HG03064 (cell line): ENCODE data around the gene RALGPS2.
"Not testable (repeated sequence)": the region's sequence is repeated elsewhere in the genome, so short reads cannot be mapped to it uniquely, and the experiment has no call there.

Experiments used
- ATAC-seq: cut with Tn5 transposase; IDR thresholded peaks from one replicate; pipeline ENCODE4 v1.9.1; 2021; ENCODE audit warnings: low read depth; ENCODE audit not compliant: unreplicated experiment

RALGPS2 gene

DNA sequence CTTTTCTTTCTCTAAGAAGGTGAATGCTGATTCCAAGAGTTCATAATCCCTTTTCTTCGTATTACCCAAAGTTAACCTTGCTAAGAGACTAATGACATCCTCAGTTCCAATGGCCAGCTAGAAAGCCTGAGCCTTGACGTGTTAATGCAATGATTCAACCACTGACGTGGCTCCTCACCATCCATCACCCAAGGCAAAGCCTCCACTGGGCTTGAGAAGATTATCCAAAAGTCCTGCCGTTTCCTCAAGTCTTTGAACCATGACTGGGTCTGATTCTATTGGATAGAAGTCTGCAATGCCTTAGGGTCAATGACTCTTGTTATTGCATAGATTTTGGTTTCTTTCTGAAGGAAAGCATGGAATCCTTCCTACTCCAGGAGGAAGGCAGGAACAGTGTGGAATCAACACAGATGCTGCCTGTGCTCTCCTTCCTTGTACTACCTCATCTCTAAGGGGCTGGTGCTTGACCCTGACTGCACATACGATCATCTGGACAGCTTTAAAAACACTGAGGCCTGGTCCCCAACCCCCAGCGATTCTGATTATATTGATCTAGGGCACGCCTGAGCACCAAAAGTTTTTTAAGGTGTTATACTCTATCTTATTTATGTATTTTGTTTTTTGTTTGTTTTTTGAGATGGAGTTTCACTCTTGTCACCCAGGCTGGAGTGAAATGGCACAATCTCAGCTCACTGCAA lies 215.2 kb downstream of the RALGPS2 start:
- ATAC-seq, result no peak

- no peak for ATAC-seq
These were observed 216.2 kb downstream of the RALGPS2 start for GRCh38 chr1:178941261-178941689.

DNA sequence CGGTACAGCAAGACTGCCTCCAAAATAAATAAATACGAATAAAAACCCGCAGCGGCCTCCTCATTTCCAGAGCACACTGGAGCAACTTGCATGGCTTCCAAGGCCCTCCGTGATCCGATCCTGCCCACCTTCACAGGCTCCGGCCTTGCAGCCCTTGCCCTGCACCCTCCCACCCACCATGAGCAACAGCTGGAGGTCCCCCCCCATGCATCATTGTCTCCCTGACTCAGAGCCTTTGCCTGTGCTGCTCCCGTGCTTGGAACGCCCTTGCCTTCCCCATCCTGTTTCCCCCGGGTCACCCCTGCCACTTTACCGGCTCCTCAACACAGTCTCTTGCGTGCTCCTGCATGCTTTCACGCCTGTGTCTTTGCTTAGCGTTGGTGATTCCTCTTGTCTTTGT lies 216.8 kb downstream of the RALGPS2 start:
- no peak for ATAC-seq

GRCh38 chr1:178942285-178943198 lies 217.5 kb downstream of the RALGPS2 start:
- ATAC-seq, result no peak

DNA sequence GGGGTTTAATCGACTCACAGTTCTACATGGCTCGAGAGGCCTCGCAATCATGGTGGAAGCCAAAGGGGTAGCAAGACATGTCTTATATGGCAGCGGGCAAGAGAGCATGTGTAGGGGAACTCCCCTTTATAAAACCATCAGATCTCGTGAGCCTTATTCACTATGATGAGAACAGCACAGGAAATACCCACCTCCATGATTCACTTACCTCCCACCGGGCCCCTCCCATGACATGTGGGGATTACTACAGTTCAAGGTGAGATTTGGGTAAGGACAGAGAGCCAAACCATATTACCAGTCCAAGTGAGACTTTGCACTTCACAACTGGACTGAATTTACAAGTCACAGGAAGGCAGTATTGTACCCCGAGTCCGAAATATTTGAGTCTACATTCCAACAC lies 219.7 kb downstream of the RALGPS2 start:
- no peak for ATAC-seq

DNA sequence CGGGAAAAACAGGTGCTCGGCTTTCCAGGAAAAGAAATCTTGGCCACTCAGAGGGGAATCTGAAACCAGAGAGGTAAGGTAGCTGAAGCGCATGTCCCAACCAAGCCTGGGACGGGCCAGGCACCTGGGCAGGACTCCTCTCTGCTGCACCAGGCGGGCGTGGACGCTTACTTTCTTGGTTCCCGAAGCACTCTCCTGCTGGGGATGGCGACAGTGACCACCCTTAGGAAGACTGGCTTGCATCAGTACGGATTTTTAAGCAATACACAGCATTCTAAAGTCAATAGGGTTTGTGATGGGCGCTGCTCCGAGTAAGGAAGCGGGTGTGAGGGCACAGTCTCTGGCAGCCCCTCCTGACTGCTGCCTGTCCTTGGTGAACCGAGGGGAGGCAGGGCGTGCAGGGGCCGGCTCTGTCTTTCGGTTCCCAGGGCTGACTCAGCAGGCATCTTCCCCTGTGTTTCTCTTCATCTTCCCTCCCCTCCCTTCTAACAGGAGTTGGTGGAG lies 220.8 kb downstream of the RALGPS2 start:
- ATAC-seq, result no peak

GRCh38 chr1:178946416-178946815 lies 221.4 kb downstream of the RALGPS2 start:
- ATAC-seq, result no peak

- no peak for ATAC-seq
These were observed 222.0 kb downstream of the RALGPS2 start for GRCh38 chr1:178946855-178947676.

- no peak for ATAC-seq
These were observed 222.6 kb downstream of the RALGPS2 start for GRCh38 chr1:178947677-178947981.

DNA sequence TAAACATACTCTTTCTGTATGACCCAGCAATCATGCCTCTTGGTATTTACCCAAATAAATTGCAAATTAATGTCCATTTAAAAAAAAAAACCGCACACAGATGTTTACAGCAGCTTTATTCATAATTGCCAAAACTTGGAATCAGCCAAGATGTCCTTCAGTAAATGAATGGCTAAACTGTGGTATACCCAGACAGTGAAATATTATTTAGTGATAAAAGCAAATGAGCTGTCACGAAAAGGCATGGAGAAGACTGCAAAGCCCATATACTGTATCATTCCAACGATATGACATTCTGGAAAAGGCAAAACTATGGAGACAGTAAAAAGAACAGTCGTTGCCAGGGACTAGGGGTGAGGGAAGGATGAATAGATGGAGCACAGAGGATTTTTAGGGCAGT lies 223.6 kb downstream of the RALGPS2 start:
- ATAC-seq, result no peak

- not testable (repeated sequence) for ATAC-seq
These were observed 224.8 kb downstream of the RALGPS2 start for GRCh38 chr1:178949866-178950265.

GRCh38 chr1:178951600-178951999 lies 226.6 kb downstream of the RALGPS2 start:
- no peak for ATAC-seq

DNA sequence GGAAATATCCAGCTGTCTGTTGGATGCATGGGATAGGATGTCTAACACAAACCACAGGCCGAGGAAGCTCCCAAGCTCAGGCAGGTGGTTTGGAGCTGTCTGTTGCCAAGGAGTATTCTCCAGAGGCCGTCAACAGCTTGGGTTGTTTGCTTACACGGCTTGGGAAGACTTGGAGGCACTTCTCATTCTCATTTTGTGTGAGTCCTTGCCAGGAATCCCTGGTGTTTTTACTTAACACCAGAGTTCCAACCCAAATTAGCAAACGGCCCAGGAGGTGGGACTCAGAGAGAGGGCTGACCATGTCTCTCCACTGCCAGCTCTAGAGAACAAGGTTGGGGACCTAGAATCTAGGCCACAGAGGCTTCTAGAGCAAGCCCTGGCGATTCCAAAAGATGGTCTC lies 228.0 kb downstream of the RALGPS2 start:
- no peak for ATAC-seq

DNA sequence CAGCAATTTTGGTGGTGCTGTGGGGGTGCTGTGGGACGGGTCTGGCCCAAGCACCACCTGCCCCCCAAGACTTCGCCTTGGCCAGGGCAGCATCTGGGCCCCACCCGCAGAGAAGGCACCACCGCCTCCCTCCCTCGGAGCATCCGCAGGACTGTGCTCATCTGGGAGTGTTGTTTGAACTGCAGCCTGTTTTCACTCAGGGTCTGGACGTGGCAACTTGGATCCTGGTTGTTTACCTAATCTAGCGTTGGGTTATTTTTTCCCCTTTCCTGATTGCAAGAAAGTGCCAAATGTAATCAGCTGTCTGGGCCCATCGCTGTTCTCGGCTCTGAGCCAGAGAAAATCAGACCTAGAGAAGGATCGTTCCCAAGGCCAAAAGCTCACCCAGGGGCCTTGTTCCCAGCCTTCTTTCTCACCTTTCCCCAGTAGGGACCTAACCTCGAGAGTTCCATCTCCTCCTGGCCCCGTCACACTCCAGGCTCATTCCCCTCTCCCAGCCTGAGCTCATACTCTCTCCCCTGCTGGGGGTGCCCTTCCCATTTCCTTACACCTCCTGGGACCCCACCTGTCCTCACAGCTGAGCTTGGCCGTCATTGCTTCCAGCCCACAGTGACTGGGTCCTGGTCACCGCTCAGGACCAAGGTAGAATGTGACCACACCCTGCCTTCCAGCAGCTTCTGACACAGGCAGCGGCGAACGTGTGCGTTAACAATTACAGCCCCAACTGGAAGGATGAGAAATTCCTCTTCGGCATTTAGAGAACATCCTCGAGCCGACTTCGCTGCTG lies 228.7 kb downstream of the RALGPS2 start:
- no peak for ATAC-seq

GRCh38 chr1:178954325-178954690 lies 229.3 kb downstream of the RALGPS2 start:
- ATAC-seq, result no peak

DNA sequence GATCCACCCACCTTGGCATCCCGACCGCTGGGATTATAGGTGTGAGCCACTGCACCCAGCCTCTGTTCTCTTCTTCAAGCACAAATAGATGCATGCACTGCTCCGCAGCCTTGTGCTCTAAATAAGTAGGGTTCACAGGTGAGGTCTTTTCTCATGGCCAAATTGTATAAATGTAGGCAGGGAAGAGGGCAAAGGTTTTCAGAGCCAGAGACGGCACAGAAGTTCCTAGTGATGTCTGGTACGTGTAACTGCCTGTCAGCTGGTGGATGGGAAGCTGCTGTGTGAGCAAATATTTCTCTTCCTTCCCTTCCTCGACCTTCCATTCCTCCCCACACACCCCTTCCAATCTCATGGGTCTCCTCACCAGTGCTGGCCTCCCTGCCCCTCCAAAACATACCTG lies 229.9 kb downstream of the RALGPS2 start:
- ATAC-seq, result no peak

GRCh38 chr1:178955391-178955954 lies 230.4 kb downstream of the RALGPS2 start:
- no peak for ATAC-seq

DNA sequence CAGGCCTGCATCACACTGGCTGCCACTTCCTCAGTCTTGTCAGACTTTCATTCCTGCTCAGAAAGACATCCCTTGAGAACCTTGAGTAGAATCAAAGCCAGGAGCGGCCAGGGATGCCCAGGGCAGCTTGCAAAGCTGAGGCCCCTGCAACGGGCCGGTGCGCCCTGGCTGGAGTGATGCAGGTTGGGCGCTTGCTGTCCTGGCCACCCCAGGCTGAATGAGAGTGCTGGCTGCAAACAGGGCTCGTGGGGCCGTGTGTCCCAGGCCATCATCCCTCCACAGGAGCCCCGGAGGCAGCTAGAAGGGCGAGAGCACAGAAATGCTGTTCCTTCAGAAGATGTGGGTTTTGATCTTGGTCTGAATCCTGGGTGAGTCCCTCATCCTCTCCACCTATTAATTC lies 233.4 kb downstream of the RALGPS2 start:
- no peak for ATAC-seq

- no peak for ATAC-seq
These were observed 234.8 kb downstream of the RALGPS2 start for GRCh38 chr1:178959543-178960460.
